Caki2 (cell line): Measurements from ENCODE around the gene APOC4. TPM values are rescaled to one million over a fixed set of nuclear protein-coding genes. Genes with fewer than 3 reads are reported as not detected.
"Not testable (repeated sequence)": the region's sequence is repeated elsewhere in the genome, so short reads cannot be mapped to it uniquely, and the experiment has no call there.

Experiments used
- DNase-seq: peaks from one replicate; pipeline ENCODE4 v3.0.0-alpha.2; 2015; ENCODE audit warnings: low read depth
- in situ Hi-C: cut with HindIII; loops from 2 replicates; pipeline ENCODE4 v1.10.0; 2016; ENCODE audit warnings: low sequenced_read_pairs, low pct_unique_long_range_greater_than_20kb, mixed read lengths
- total RNA-seq: library from RNA; depleted of rRNA; stranded (reverse); fragments of >200 nt; shearing (Covaris generic); gene quantifications from 2 replicates; pipeline ENCODE4 v1.2.3, GENCODE V29; 2014; ENCODE audit warnings: low replicate concordance

APOC4 gene
- total RNA-seq, 1 experiment from 2014 or later = not detected

GRCh38 chr19:44913512-44914432, 28.3 kb upstream of the APOC4 start:
- in situ Hi-C loops = not testable (repeated sequence)

GRCh38 chr19:44914433-44915206, 27.4 kb upstream of the APOC4 start, which contains the start of gene APOC1:
TSS of gene APOC1 (plus strand) at chr19:44914608. CDS start at chr19:44914892, 284 bp downstream.
- in situ Hi-C loops = not testable (repeated sequence)

More at GRCh38 chr19:44913512-44914432, 28.3 kb upstream of the APOC4 start:
- DNase-seq = not testable (repeated sequence)

GRCh38 chr19:44924243-44924725, 17.8 kb upstream of the APOC4 start:
- in situ Hi-C loops = no loop called here
- no peak for DNase-seq

More at GRCh38 chr19:44914433-44915206, 27.4 kb upstream of the APOC4 start, which contains the start of gene APOC1:
- DNase-seq = peak; percentile 95

GRCh38 chr19:44925114-44925891, 16.7 kb upstream of the APOC4 start:
- no peak for DNase-seq
- in situ Hi-C loops = no loop called here

GRCh38 chr19:44926245-44927077, 15.6 kb upstream of the APOC4 start:
- in situ Hi-C loops, DNase-seq: not testable (repeated sequence)

- in situ Hi-C loops = no loop called here
- DNase-seq = no peak
Measured at GRCh38 chr19:44927746-44928145, 14.3 kb upstream of the APOC4 start.

GRCh38 chr19:44930088-44930487, 11.9 kb upstream of the APOC4 start:
- DNase-seq = no peak
- in situ Hi-C loops = no loop called here

- in situ Hi-C loops = no loop called here
- no peak for DNase-seq
Measured at GRCh38 chr19:44931541-44931940, 10.5 kb upstream of the APOC4 start.

GRCh38 chr19:44939668-44940067, 2.4 kb upstream of the APOC4 start:
- in situ Hi-C loops = no loop called here
- DNase-seq = no peak

- in situ Hi-C loops = no loop called here
- no peak for DNase-seq
Measured at GRCh38 chr19:44943801-44944249, 1.8 kb downstream of the APOC4 start.

- in situ Hi-C loops = no loop called here
- no peak for DNase-seq
Measured at GRCh38 chr19:44947041-44947581, 5.1 kb downstream of the APOC4 start.

GRCh38 chr19:44948237-44948636, 6.2 kb downstream of the APOC4 start:
- DNase-seq = no peak
- in situ Hi-C loops = no loop called here

GRCh38 chr19:44948763-44949374, 6.8 kb downstream of the APOC4 start:
- in situ Hi-C loops = no loop called here
- no peak for DNase-seq

- in situ Hi-C loops = no loop called here
Measured at GRCh38 chr19:44949550-44949949, 7.5 kb downstream of the APOC4 start.

GRCh38 chr19:44951179-44952159, 9.4 kb downstream of the APOC4 start:
- peak; percentile 60 for DNase-seq
- in situ Hi-C loops = no loop called here

More at GRCh38 chr19:44949550-44949949, 7.5 kb downstream of the APOC4 start:
- no peak for DNase-seq
